DOHH2 (cell line): Measurements from ENCODE around the gene SOX3.

ENCODE experiments used
- EZH2phosphoT487 ChIP-seq: fragments of 200-600 bp; sonication (generic); IDR thresholded peaks from 2 replicates; pipeline ENCODE4 v1.6.1; 2017; ENCODE audit warnings: borderline replicate concordance, mild to moderate bottlenecking, antibody characterized with exemption, low read length, moderate library complexity, mixed read lengths
- TF ChIP-seq, protein P1 (sequence below): fragments of 200-600 bp; sonication (generic); IDR thresholded peaks from one replicate; pipeline ENCODE4 v1.5.1; 2014; ENCODE audit warnings: antibody characterized with exemption, mild to moderate bottlenecking, low read depth, low read length; ENCODE audit not compliant: poor library complexity, severe bottlenecking

DNA sequence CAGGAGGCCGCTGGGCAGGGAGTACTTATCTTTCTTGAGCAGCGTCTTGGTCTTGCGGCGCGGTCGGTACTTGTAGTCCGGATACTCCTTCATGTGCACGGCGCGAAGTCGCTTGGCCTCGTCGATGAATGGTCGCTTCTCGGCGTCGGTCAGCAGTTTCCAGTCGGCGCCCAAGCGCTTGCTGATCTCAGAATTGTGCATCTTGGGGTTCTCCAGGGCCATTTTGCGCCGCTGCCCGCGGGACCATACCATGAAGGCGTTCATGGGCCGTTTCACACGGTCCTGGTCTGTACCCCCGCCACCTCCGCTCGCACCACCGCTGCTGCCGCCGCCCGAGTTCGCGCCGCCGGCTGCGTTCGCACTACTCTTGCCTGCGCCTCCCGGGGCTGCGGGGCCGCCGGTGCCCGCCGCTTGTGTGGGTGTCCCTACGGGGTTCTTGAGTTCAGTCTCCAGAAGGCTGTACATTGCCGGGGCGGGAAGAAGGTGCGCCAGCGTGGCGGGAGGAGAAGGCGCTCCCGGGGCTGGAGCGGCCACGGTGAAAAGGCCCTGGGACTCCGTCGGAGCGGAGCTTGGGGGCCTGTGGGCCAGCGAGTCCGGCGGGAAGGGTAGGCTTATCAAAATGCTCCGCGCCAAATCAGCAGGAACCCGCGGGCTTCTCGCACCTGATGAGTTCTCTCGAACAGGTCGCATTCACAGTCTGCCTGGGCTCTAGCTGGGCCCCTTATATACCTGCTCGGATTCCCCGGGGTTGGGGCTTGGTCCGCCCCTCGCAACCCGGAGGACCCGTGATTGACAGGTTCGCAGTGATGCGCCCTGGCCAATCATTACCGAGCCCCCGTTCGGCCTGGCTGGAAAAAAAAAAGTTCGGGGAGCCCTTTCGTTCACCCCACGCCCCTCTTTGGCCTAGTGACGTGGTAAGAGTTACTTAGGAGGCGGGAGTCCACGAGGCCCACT, at the start of gene SOX3:
- TF ChIP-seq, protein P1, sequence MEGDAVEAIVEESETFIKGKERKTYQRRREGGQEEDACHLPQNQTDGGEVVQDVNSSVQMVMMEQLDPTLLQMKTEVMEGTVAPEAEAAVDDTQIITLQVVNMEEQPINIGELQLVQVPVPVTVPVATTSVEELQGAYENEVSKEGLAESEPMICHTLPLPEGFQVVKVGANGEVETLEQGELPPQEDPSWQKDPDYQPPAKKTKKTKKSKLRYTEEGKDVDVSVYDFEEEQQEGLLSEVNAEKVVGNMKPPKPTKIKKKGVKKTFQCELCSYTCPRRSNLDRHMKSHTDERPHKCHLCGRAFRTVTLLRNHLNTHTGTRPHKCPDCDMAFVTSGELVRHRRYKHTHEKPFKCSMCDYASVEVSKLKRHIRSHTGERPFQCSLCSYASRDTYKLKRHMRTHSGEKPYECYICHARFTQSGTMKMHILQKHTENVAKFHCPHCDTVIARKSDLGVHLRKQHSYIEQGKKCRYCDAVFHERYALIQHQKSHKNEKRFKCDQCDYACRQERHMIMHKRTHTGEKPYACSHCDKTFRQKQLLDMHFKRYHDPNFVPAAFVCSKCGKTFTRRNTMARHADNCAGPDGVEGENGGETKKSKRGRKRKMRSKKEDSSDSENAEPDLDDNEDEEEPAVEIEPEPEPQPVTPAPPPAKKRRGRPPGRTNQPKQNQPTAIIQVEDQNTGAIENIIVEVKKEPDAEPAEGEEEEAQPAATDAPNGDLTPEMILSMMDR: no peak
- no peak for TF ChIP-seq EZH2phosphoT487
